GM23338 (cell line): Measurements from ENCODE around the gene OPRM1. TPM values are rescaled to one million over a fixed set of nuclear protein-coding genes. Genes with fewer than 3 reads are reported as not detected.
A peak's percentile ranks its signal among the peaks of the same experiment; 100 is the strongest.
"Not testable (repeated sequence)": the region's sequence is repeated elsewhere in the genome, so short reads cannot be mapped to it uniquely, and the experiment has no call there.

Experiments used
- ATAC-seq: fragments of 200-7000 bp; cut with Tn5 transposase; 3 replicates; pipeline ENCODE4 v1.9.1; 2020
- DNase-seq: peaks from one replicate; pipeline ENCODE4 v3.0.0-alpha.2; 2015; ENCODE audit warnings: low spot score
- H2AFZ ChIP-seq: fragments of 200-600 bp; sonication (generic); 2 replicates; pipeline ENCODE4 v1.8.0; 2016; ENCODE audit warnings: antibody characterized with exemption, mild to moderate bottlenecking, moderate library complexity
- H3F3A ChIP-seq: fragments of 200-600 bp; sonication (generic); replicated peaks from 2 replicates; pipeline ENCODE4 v1.8.0; 2017; ENCODE audit warnings: antibody characterized with exemption, mixed run types, low read depth
- H3K27ac ChIP-seq: fragments of 200-600 bp; sonication (generic); 2 replicates; pipeline ENCODE4 v1.6.1; 2016; ENCODE audit warnings: low read depth
- H3K27me3 ChIP-seq: fragments of 200-600 bp; sonication (generic); 2 replicates; pipeline ENCODE4 v1.8.0; 2016; ENCODE audit warnings: mild to moderate bottlenecking, mixed run types, moderate library complexity; ENCODE audit not compliant: insufficient read depth
- H3K36me3 ChIP-seq: fragments of 200-600 bp; sonication (generic); 2 replicates; pipeline ENCODE4 v1.8.0; 2016; ENCODE audit warnings: mild to moderate bottlenecking; ENCODE audit not compliant: insufficient read depth
- H3K4me1 ChIP-seq: fragments of 200-600 bp; sonication (generic); 2 replicates; pipeline ENCODE4 v1.8.0; 2016; ENCODE audit warnings: mild to moderate bottlenecking, moderate library complexity; ENCODE audit not compliant: insufficient read depth
- H3K4me2 ChIP-seq: fragments of 200-600 bp; sonication (generic); 2 replicates; pipeline ENCODE4 v1.7.1; 2017; ENCODE audit warnings: mixed run types
- H3K4me3 ChIP-seq: fragments of 200-600 bp; sonication (generic); 2 replicates; pipeline ENCODE4 v1.6.1; 2016; ENCODE audit warnings: mixed run types
- H3K79me2 ChIP-seq: fragments of 200-600 bp; sonication (generic); replicated peaks from 2 replicates; pipeline ENCODE4 v1.8.0; 2017; ENCODE audit warnings: mild to moderate bottlenecking; ENCODE audit not compliant: insufficient read depth
- H3K9me2 ChIP-seq: fragments of 200-600 bp; sonication (generic); 2 replicates; pipeline ENCODE4 v1.8.0; 2017; ENCODE audit not compliant: insufficient read depth
- H4K20me1 ChIP-seq: fragments of 200-600 bp; sonication (generic); replicated peaks from 2 replicates; pipeline ENCODE4 v1.8.0; 2017; ENCODE audit warnings: mild to moderate bottlenecking; ENCODE audit not compliant: insufficient read depth
- H3K27ac Mint-ChIP-seq: 2 replicates; pipeline ENCODE4 v1.8.0; 2020; ENCODE audit warnings: inconsistent platforms, mild to moderate bottlenecking, moderate library complexity, mixed read lengths
- H3K27me3 Mint-ChIP-seq: 3 replicates; pipeline ENCODE4 v1.8.0; 2022; ENCODE audit warnings: low read depth, mild to moderate bottlenecking, moderate library complexity, mixed read lengths, inconsistent platforms; ENCODE audit not compliant: insufficient read depth, poor library complexity
- H3K36me3 Mint-ChIP-seq: 3 replicates; pipeline ENCODE4 v1.8.0; 2021; ENCODE audit warnings: low read depth, mild to moderate bottlenecking, inconsistent platforms, moderate library complexity, mixed read lengths
- H3K4me1 Mint-ChIP-seq: 3 replicates; pipeline ENCODE4 v1.8.0; 2020; ENCODE audit warnings: mild to moderate bottlenecking, inconsistent platforms, mixed read lengths
- H3K4me3 Mint-ChIP-seq: 3 replicates; pipeline ENCODE4 v1.8.0; 2021; ENCODE audit warnings: moderate library complexity, mild to moderate bottlenecking, inconsistent platforms, mixed read lengths
- H3K9me3 Mint-ChIP-seq: 3 replicates; pipeline ENCODE4 v1.8.0; 2020; ENCODE audit warnings: moderate library complexity, mild to moderate bottlenecking, inconsistent platforms, mixed read lengths
- CREB1 ChIP-seq: fragments of 250-450 bp; sonication (Bioruptor Pico); IDR thresholded peaks from 2 replicates; pipeline ENCODE4 v1.5.0; 2020; ENCODE audit warnings: low read depth, mild to moderate bottlenecking, moderate library complexity
- CTCF ChIP-seq, 2 experiments: fragments of 200-600 bp in 1 of 2; sonication (generic) in 1 of 2; conservative IDR thresholded peaks; 2 replicates each; pipeline versions ENCODE4 v1.5.1 to v1.6.1; 2016 to 2017; ENCODE audit warnings: antibody characterized with exemption in 2 of 2, low read depth in 2 of 2, mild to moderate bottlenecking in 2 of 2, moderate library complexity in 1 of 2
- ETS1 ChIP-seq: IDR thresholded peaks from 2 replicates; pipeline ENCODE4 v1.6.1; 2016; ENCODE audit warnings: antibody characterized with exemption
- EZH2 ChIP-seq: fragments of 200-600 bp; sonication (generic); IDR thresholded peaks from one replicate; pipeline ENCODE4 v1.8.0; 2017; ENCODE audit warnings: antibody characterized with exemption, mild to moderate bottlenecking, low read depth; ENCODE audit not compliant: unreplicated experiment
- EZH2phosphoT487 ChIP-seq: fragments of 200-600 bp; sonication (generic); IDR thresholded peaks from one replicate; pipeline ENCODE4 v1.8.1; 2018; ENCODE audit warnings: antibody characterized with exemption; ENCODE audit not compliant: unreplicated experiment
- NANOG ChIP-seq: IDR thresholded peaks from 2 replicates; pipeline ENCODE4 v1.6.1; 2016; ENCODE audit warnings: antibody characterized with exemption, borderline replicate concordance
- POLR2AphosphoS5 ChIP-seq: IDR thresholded peaks from 2 replicates; pipeline ENCODE4 v1.6.1; 2016; ENCODE audit warnings: antibody characterized with exemption, low read depth
- REST ChIP-seq: IDR thresholded peaks from one replicate; pipeline ENCODE4 v1.6.1; 2018; ENCODE audit warnings: antibody characterized with exemption; ENCODE audit not compliant: unreplicated experiment
- ZNF331 ChIP-seq: fragments of 250-450 bp; sonication (Bioruptor Pico); IDR thresholded peaks from 2 replicates; pipeline ENCODE4 v1.5.0; 2020; ENCODE audit warnings: low read depth, mild to moderate bottlenecking, moderate library complexity
- ZNF462 ChIP-seq: fragments of 250-450 bp; sonication (Bioruptor Pico); IDR thresholded peaks from 2 replicates; pipeline ENCODE4 v1.5.0; 2020; ENCODE audit warnings: mild to moderate bottlenecking, moderate library complexity
- polyA plus RNA-seq: library from polyadenylated mRNA; unstranded; fragments of >200 nt; fragmentation: Nextera tagmentation; extraction: Ambion mirVana; gene quantifications from 2 replicates; pipeline ENCODE4 v1.2.1, GENCODE V29; 2016
- total RNA-seq: library from RNA; depleted of rRNA; stranded (reverse); fragments of >200 nt; shearing (Covaris generic); gene quantifications from 2 replicates; pipeline ENCODE4 v1.2.3, GENCODE V29; 2014

The OPRM1 gene
- total and polyA plus RNA-seq, 2 experiments from 2014 or later: 0.52 TPM; not detected in 1

- H3K27me3 ChIP-seq, H3K9me2 ChIP-seq, H3F3A ChIP-seq, H3K9me3 Mint-ChIP-seq, H3K36me3 ChIP-seq, H4K20me1 ChIP-seq, H3K27ac Mint-ChIP-seq, H3K36me3 Mint-ChIP-seq, DNase-seq, H3K4me3 Mint-ChIP-seq, H3K4me3 ChIP-seq, ATAC-seq, H3K27me3 Mint-ChIP-seq, H2AFZ ChIP-seq, H3K4me2 ChIP-seq, H3K27ac ChIP-seq, H3K79me2 ChIP-seq: not testable (repeated sequence)
- peaks cover 12% of the 10 kb centered on the region for H3K4me1 ChIP-seq
- H3K4me1 Mint-ChIP-seq: peaks cover 33% of the 10 kb centered on the region
These were observed 202.0 kb downstream of the OPRM1 start for GRCh38 chr6:154241061-154241460.

GRCh38 chr6:154241581-154241980, 202.5 kb downstream of the OPRM1 start:
- no peaks in the 10 kb centered on the region for H3K27me3 ChIP-seq
- no peaks in the 10 kb centered on the region for H3K79me2 ChIP-seq
- H3K36me3 ChIP-seq: no peaks in the 10 kb centered on the region
- H3K27ac Mint-ChIP-seq: no peak overlapping the region
- no peaks in the 10 kb centered on the region for H3K9me2 ChIP-seq
- peaks cover 38% of the 10 kb centered on the region for H3K4me1 Mint-ChIP-seq
- DNase-seq (no peak), ATAC-seq (peak; percentile 29; the same call in 1 of the 3 replicates)
- no peak overlapping the region for H2AFZ ChIP-seq
- no peaks in the 10 kb centered on the region for H3K9me3 Mint-ChIP-seq
- H3K4me2 ChIP-seq: no peak overlapping the region
- H3K4me3 ChIP-seq: no peak overlapping the region
- peaks cover 18% of the 10 kb centered on the region for H3K4me1 ChIP-seq
- no peaks in the 10 kb centered on the region for H3F3A ChIP-seq
- H3K27ac ChIP-seq: no peak overlapping the region
- no peak overlapping the region for H3K4me3 Mint-ChIP-seq
- H3K27me3 Mint-ChIP-seq: no peaks in the 10 kb centered on the region
- no peaks in the 10 kb centered on the region for H3K36me3 Mint-ChIP-seq
- no peaks in the 10 kb centered on the region for H4K20me1 ChIP-seq
- TF ChIP-seq EZH2 (no peak), CREB1 (CRISPR knock-in tag) (no peak), ZNF462 (CRISPR knock-in tag) (no peak), CTCF (conservative IDR thresholded peaks at IDR 0.05; ENCODE audit: low read depth in 2 of 2) (no peak), EZH2phosphoT487 (no peak), NANOG (no peak), ZNF331 (CRISPR knock-in tag) (no peak), ETS1 (no peak), REST (no peak), POLR2AphosphoS5 (no peak)
